ENCODE data around the gene EGR2.

- TF ChIP-seq TARDBP (IDR thresholded peaks at IDR 0.05) (no peak), ELF4 (IDR thresholded peaks at IDR 0.05) (no peak), FOXK2 (IDR thresholded peaks at IDR 0.05) (no peak), FOXM1 (IDR thresholded peaks at IDR 0.05; ENCODE audit: borderline replicate concordance) (no peak), FOXA1 (IDR thresholded peaks at IDR 0.05) (no peak), LEF1 (IDR thresholded peaks at IDR 0.05; ENCODE audit: borderline replicate concordance) (no peak), NFRKB (IDR thresholded peaks at IDR 0.05) (no peak), SP1 (IDR thresholded peaks at IDR 0.05) (no peak), ARNT (IDR thresholded peaks at IDR 0.05) (no peak)
Measured at GRCh38 chr10:62856021-62856420, 39.9 kb upstream of the EGR2 start.
